ENCODE data around the gene TNFSF13. TPM values are rescaled to one million over a fixed set of nuclear protein-coding genes. Genes with fewer than 3 reads are reported as not detected.

TNFSF13 gene
- total and polyA plus RNA-seq, 3 experiments from 2014 or later, result 0.80 to 1.6 TPM; not detected in 1

DNA sequence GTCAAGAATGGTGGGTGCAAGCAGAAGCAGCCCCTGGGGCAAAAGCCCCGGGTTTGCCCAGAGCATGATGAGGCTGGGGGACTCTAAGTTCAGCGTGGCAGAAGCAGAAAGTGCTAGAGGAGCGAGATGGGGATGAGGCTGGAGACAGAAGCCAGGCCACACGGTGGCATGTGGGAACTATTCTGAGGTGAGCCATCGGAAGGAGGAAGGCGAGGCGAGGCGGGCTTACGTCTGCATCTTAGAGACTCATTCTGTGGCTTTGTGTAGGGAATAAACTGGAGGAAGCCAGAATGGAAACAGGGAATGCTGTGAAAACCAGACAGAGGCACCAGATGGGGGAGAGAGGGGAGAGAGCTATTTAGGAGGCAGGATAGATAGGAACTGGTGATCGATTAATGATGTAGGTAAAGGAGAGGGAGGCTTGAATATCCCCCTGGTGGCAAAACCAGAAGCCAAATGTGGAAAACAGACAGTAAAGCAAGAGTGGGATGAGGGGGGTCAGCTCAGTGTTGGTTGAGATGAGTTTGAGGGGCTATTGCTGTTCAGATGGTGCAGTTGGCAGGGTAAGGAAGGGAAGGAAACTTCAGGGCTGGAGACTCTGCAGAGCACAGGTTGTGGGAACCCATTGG, 3.1 kb upstream of the TNFSF13 start:
- H3K4me1 ChIP-seq (ENCODE audit: insufficient read depth, low read length), result peaks cover 56% of the 10 kb centered on the region
- H3K4me1 Mint-ChIP-seq, result peaks cover 40 to 47% (median 46%) of the 10 kb centered on the region in 3 donors
- H3K36me3 ChIP-seq (ENCODE audit: insufficient read depth, low read length), result no peaks in the 10 kb centered on the region
- no peak for DNase-seq
- peak overlapping the region in 1 of 7 donors; percentile 34 for H3K4me3 Mint-ChIP-seq
- CTCF ChIA-PET, result interaction anchor here (1.3 to 2.3 kb wide), 3 partner anchors 32 to 119 kb away, joined by 3 to 10 read pairs (median 4); no protein-coding TSS in a partner anchor
- no peaks in the 10 kb centered on the region for H3K27me3 ChIP-seq (ENCODE audit: insufficient read depth, low read length, poor library complexity, severe bottlenecking)
- H3K27ac Mint-ChIP-seq, result peak overlapping the region in 7 of 8 donors; percentile 49 to 96 (median 82)
- H3K9me3 Mint-ChIP-seq, result no peaks in the 10 kb centered on the region
- H3K4me3 ChIP-seq (ENCODE audit: low read length), result no peak overlapping the region
- peaks cover 0 to 26% (median 4%) of the 10 kb centered on the region in 3 donors for H3K36me3 Mint-ChIP-seq
- no peaks in the 10 kb centered on the region for H3K9me3 ChIP-seq (ENCODE audit: low read length)
- no peaks in the 10 kb centered on the region for H3K27me3 Mint-ChIP-seq
- no peak overlapping the region for H3K27ac ChIP-seq (ENCODE audit: low read depth, low read length)
- POLR2A ChIA-PET, result no interaction called here

DNA sequence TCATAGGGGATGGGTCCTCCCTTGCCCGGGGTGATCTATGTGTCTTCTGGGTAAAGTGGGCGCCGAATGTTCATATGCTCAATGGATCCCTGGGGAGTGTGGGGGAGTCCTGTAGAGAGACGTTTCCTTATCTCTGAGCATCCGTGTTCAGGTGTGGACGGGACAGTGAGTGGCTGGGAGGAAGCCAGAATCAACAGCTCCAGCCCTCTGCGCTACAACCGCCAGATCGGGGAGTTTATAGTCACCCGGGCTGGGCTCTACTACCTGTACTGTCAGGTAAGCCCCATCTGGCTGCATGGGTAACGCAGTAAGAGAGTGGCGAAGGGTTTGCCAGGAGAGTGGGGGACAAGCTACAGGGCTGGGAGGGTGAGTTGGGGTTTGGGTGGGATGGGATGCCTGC, 1.9 kb upstream of the TNFSF13 start:
- H3K4me3 ChIP-seq (ENCODE audit: low read length), result no peak overlapping the region
- peaks cover 0 to 28% (median 2%) of the 10 kb centered on the region in 3 donors for H3K36me3 Mint-ChIP-seq
- peaks cover 0 to 2% (median 0%) of the 10 kb centered on the region in 5 donors for H3K9me3 Mint-ChIP-seq
- H3K4me1 Mint-ChIP-seq, result peaks cover 41 to 47% (median 47%) of the 10 kb centered on the region in 3 donors
- ChIA-PET POLR2A (no interaction called here), CTCF (interaction anchor here (1.3 to 2.3 kb wide), 3 partner anchors 33 to 120 kb away, joined by 3 to 10 read pairs (median 6); no protein-coding TSS in a partner anchor)
- no peak for DNase-seq
- H3K4me3 Mint-ChIP-seq, result peak overlapping the region in 1 of 7 donors; percentile 4
- H3K27me3 Mint-ChIP-seq, result peaks cover 0 to 2% of the 10 kb centered on the region in 2 donors
- peak overlapping the region in 5 of 8 donors; percentile 33 to 86 (median 48) for H3K27ac Mint-ChIP-seq
- H3K9me3 ChIP-seq (ENCODE audit: low read length), result no peaks in the 10 kb centered on the region
- H3K27ac ChIP-seq (ENCODE audit: low read depth, low read length), result no peak overlapping the region
- peaks cover 56% of the 10 kb centered on the region for H3K4me1 ChIP-seq (ENCODE audit: insufficient read depth, low read length)
- no peaks in the 10 kb centered on the region for H3K27me3 ChIP-seq (ENCODE audit: insufficient read depth, low read length, poor library complexity, severe bottlenecking)
- H3K36me3 ChIP-seq (ENCODE audit: insufficient read depth, low read length), result no peaks in the 10 kb centered on the region

DNA sequence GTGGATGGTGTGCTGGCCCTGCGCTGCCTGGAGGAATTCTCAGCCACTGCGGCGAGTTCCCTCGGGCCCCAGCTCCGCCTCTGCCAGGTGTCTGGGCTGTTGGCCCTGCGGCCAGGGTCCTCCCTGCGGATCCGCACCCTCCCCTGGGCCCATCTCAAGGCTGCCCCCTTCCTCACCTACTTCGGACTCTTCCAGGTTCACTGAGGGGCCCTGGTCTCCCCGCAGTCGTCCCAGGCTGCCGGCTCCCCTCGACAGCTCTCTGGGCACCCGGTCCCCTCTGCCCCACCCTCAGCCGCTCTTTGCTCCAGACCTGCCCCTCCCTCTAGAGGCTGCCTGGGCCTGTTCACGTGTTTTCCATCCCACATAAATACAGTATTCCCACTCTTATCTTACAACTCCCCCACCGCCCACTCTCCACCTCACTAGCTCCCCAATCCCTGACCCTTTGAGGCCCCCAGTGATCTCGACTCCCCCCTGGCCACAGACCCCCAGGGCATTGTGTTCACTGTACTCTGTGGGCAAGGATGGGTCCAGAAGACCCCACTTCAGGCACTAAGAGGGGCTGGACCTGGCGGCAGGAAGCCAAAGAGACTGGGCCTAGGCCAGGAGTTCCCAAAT, 1.3 kb upstream of the TNFSF13 start:
- peaks cover 0 to 26% (median 2%) of the 10 kb centered on the region in 3 donors for H3K36me3 Mint-ChIP-seq
- Histone ChIP-seq H3K4me1 (ENCODE audit: insufficient read depth, low read length) (peaks cover 51% of the 10 kb centered on the region), H3K36me3 (ENCODE audit: insufficient read depth, low read length) (no peaks in the 10 kb centered on the region), H3K9me3 (ENCODE audit: low read length) (no peaks in the 10 kb centered on the region), H3K27me3 (ENCODE audit: insufficient read depth, low read length, poor library complexity, severe bottlenecking) (no peaks in the 10 kb centered on the region), H3K27ac (ENCODE audit: low read depth, low read length) (no peak overlapping the region), H3K4me3 (ENCODE audit: low read length) (no peak overlapping the region)
- H3K4me1 Mint-ChIP-seq, result peaks cover 37 to 42% (median 42%) of the 10 kb centered on the region in 3 donors
- no peak overlapping the region for H3K4me3 Mint-ChIP-seq
- H3K27ac Mint-ChIP-seq, result peak overlapping the region in 1 of 8 donors; percentile 42
- CTCF ChIA-PET, result interaction anchor here (1.6 to 2.6 kb wide), 3 partner anchors 34 to 201 kb away, joined by 6 to 10 read pairs (median 9); partner anchors contain the start of gene TMEM95
- H3K9me3 Mint-ChIP-seq, result peaks cover 0 to 2% (median 0%) of the 10 kb centered on the region in 5 donors
- no peak for DNase-seq
- POLR2A ChIA-PET, result no interaction called here
- H3K27me3 Mint-ChIP-seq, result peaks cover 0 to 4% of the 10 kb centered on the region in 2 donors

DNA sequence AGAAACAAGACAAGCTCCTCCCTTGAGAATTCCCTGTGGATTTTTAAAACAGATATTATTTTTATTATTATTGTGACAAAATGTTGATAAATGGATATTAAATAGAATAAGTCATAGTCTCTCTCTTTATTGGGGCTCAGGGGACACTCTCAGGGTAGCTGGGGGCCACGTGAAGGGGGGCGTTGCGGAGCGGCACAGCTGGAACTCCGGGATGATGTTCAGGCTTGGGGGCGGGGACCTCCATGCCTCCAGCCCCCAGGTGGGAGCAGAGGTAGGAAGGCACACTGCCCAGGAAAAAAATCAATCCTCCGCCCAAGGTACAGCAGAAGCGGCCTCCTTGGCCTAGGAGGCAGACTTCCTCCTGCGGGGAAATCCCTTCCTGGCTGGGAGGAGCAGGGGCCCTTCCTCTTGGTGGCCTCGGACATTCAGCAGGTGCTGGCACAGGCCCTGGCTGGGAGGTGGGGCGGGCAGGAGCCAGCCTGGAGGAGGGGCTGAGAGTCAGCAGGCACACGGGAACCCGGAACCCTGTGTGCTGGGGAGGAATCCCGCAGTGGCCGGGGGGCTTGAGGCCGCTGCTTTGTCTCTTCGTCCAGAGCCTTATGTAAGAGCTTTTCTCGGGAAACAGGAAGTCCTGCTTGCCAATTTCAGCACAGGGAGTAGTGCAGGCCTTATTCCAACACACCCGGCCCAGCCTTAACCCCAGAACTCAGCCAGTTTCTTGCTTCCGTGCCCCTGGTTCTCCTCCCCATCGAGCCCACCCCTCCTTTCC, 591 bp upstream of the TNFSF13 start:
- peaks cover 51% of the 10 kb centered on the region for H3K4me1 ChIP-seq (ENCODE audit: insufficient read depth, low read length)
- no peak for DNase-seq
- H3K9me3 Mint-ChIP-seq, result peaks cover 0 to 2% (median 0%) of the 10 kb centered on the region in 5 donors
- no peak overlapping the region for H3K4me3 Mint-ChIP-seq
- ChIA-PET POLR2A (no interaction called here), CTCF (interaction anchor here (1.6 to 2.6 kb wide), 4 partner anchors 31 to 202 kb away, joined by 6 to 10 read pairs (median 8); partner anchors contain the start of genes SOX15 and TMEM95)
- no peaks in the 10 kb centered on the region for H3K27me3 ChIP-seq (ENCODE audit: insufficient read depth, low read length, poor library complexity, severe bottlenecking)
- H3K27me3 Mint-ChIP-seq, result peaks cover 0 to 4% of the 10 kb centered on the region in 2 donors
- no peak overlapping the region for H3K4me3 ChIP-seq (ENCODE audit: low read length)
- peaks cover 37 to 42% (median 42%) of the 10 kb centered on the region in 3 donors for H3K4me1 Mint-ChIP-seq
- H3K27ac ChIP-seq (ENCODE audit: low read depth, low read length), result no peak overlapping the region
- H3K9me3 ChIP-seq (ENCODE audit: low read length), result no peaks in the 10 kb centered on the region
- peaks cover 0 to 30% (median 3%) of the 10 kb centered on the region in 3 donors for H3K36me3 Mint-ChIP-seq
- H3K36me3 ChIP-seq (ENCODE audit: insufficient read depth, low read length), result no peaks in the 10 kb centered on the region
- peak overlapping the region in 4 of 8 donors; percentile 42 to 66 (median 50) for H3K27ac Mint-ChIP-seq

DNA sequence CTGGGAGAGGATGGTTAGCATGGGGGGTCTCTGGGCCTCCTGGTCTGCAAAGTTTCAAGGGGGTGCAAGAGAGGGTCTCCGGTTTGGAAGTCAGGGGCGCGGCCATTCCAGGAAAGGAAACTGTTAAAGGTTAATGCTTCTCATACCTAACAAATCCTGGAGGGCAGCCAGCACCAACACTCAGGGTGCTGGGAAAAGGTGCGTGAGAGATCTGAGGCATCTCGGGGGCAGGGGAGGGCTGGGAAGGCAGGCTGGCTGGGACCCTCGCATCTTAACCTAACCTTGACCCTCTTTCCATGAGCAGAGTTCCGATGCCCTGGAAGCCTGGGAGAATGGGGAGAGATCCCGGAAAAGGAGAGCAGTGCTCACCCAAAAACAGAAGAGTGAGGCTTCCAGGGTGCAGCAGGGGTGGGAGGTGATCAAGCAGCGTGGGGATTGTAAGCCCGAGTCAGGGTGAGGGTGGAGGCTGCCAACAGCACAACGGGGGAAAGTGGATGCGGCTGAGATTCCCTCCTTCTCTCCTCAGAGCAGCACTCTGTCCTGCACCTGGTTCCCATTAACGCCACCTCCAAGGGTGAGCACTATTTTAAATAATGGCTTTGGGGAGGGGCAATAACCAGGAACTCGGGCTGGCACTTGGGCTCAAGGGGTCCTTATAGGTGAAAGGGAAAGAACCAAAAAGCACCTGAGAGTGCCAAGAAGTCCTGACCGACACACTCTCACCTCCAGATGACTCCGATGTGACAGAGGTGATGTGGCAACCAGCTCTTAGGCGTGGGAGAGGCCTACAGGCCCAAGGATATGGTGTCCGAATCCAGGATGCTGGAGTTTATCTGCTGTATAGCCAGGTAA, 996 bp downstream of the TNFSF13 start:
- peaks cover 29 to 41% (median 32%) of the 10 kb centered on the region in 3 donors for H3K4me1 Mint-ChIP-seq

DNA sequence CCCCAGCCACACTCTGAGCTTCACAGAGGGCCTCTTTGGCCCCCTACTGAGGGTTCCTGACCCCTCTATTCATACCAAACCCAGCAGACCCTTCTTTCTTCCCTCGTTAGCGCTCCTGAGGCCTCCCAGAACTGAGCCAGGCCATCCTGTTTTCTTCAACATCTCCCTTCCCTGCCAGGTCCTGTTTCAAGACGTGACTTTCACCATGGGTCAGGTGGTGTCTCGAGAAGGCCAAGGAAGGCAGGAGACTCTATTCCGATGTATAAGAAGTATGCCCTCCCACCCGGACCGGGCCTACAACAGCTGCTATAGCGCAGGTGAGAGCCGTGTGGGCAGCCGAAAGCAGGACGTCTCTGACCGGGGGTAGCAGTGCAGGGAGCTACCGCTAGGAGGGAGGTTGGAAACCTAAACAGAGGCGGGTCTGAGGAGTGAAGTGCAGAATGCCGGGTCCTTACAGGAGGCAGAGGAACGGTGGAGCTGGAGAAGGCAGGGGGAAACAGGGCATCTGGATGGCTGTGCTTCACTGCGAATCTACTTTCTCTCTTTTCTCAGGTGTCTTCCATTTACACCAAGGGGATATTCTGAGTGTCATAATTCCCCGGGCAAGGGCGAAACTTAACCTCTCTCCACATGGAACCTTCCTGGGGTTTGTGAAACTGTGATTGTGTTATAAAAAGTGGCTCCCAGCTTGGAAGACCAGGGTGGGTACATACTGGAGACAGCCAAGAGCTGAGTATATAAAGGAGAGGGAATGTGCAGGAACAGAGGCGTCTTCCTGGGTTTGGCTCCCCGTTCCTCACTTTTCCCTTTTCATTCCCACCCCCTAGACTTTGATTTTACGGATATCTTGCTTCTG, 1.9 kb downstream of the TNFSF13 start:
- Mint-ChIP-seq H3K27me3 (peaks cover 0 to 4% of the 10 kb centered on the region in 2 donors), H3K9me3 (peaks cover 0 to 2% (median 0%) of the 10 kb centered on the region in 5 donors), H3K4me1 (peaks cover 26 to 36% (median 29%) of the 10 kb centered on the region in 3 donors), H3K4me3 (peak overlapping the region; percentile 88 to 97 (median 89)), H3K27ac (peak overlapping the region; percentile 91 to 99 (median 98)), H3K36me3 (peaks cover 0 to 41% (median 3%) of the 10 kb centered on the region in 3 donors)
- Histone ChIP-seq H3K27ac (ENCODE audit: low read depth, low read length) (peak overlapping the region; percentile 94), H3K36me3 (ENCODE audit: insufficient read depth, low read length) (peaks cover 16% of the 10 kb centered on the region), H3K9me3 (ENCODE audit: low read length) (no peaks in the 10 kb centered on the region), H3K4me3 (ENCODE audit: low read length) (peak overlapping the region; percentile 95), H3K27me3 (ENCODE audit: insufficient read depth, low read length, poor library complexity, severe bottlenecking) (no peaks in the 10 kb centered on the region), H3K4me1 (ENCODE audit: insufficient read depth, low read length) (peaks cover 39% of the 10 kb centered on the region)
- DNase-seq, result peak in 3 of 5 donors; percentile 33 to 64 (median 49)
- ChIA-PET CTCF (interaction anchor here (0.6 to 3.9 kb wide), 40 partner anchors 10 to 340 kb away, joined by 3 to 75 read pairs (median 6); partner anchors contain the start of genes ACAP1, CHRNB1, FXR2 and GABARAP), POLR2A (interaction anchor here (0.5 to 2.4 kb wide), 19 partner anchors 11 to 632 kb away, joined by 3 to 13 read pairs (median 6); partner anchors contain the start of genes ACAP1, CD68, FGF11 and MPDU1)

More for the DNA sequence above, 996 bp downstream of the TNFSF13 start:
- Histone ChIP-seq H3K27me3 (ENCODE audit: insufficient read depth, low read length, poor library complexity, severe bottlenecking) (no peaks in the 10 kb centered on the region), H3K36me3 (ENCODE audit: insufficient read depth, low read length) (peaks cover 9% of the 10 kb centered on the region), H3K9me3 (ENCODE audit: low read length) (no peaks in the 10 kb centered on the region), H3K27ac (ENCODE audit: low read depth, low read length) (no peak overlapping the region), H3K4me1 (ENCODE audit: insufficient read depth, low read length) (peaks cover 42% of the 10 kb centered on the region), H3K4me3 (ENCODE audit: low read length) (no peak overlapping the region)
- peaks cover 0 to 33% (median 5%) of the 10 kb centered on the region in 3 donors for H3K36me3 Mint-ChIP-seq
- CTCF ChIA-PET, result interaction anchor here (1.0 to 3.9 kb wide), 25 partner anchors 10 to 263 kb away, joined by 3 to 75 read pairs (median 9); partner anchors contain the start of genes ACAP1, CHRNB1, MPDU1 and NEURL4
- peak overlapping the region in 5 of 8 donors; percentile 29 to 99 (median 93) for H3K27ac Mint-ChIP-seq
- DNase-seq, result no peak
- peaks cover 0 to 2% (median 0%) of the 10 kb centered on the region in 5 donors for H3K9me3 Mint-ChIP-seq
- peak overlapping the region in 3 of 7 donors; percentile 38 to 89 (median 73) for H3K4me3 Mint-ChIP-seq
- POLR2A ChIA-PET, result interaction anchor here (0.5 to 2.1 kb wide), 5 partner anchors 38 to 123 kb away, joined by 3 to 10 read pairs (median 6); partner anchors contain the start of genes FGF11 and POLR2A
- H3K27me3 Mint-ChIP-seq, result peaks cover 0 to 4% of the 10 kb centered on the region in 2 donors

Measured in CD8-positive, alpha-beta memory T cell (primary cell).